Smooth muscle cell (in vitro differentiated cells): ENCODE results near the gene MROH2A. TPM values are rescaled to one million over a fixed set of nuclear protein-coding genes. Genes with fewer than 3 reads are reported as not detected.

ENCODE experiments used
- DNase-seq: peaks from one replicate; lab custom pipeline; 2025; ENCODE audit not compliant: unreplicated experiment; lab: John Stamatoyannopoulos, UW
- H2AFZ ChIP-seq: fragments of 200-600 bp; sonication (generic); 2 replicates; pipeline ENCODE4 v1.6.0; 2016; ENCODE audit warnings: antibody characterized with exemption, low read depth, mild to moderate bottlenecking
- H3F3A ChIP-seq: fragments of 200-600 bp; sonication (generic); 2 replicates; pipeline ENCODE4 v1.6.0; 2017; ENCODE audit warnings: antibody characterized with exemption, low read depth
- H3K27ac ChIP-seq: fragments of 200-600 bp; sonication (generic); 2 replicates; pipeline ENCODE4 v1.5.1; 2016; ENCODE audit warnings: low read depth, mild to moderate bottlenecking
- H3K27me3 ChIP-seq: fragments of 200-600 bp; sonication (generic); 2 replicates; pipeline ENCODE4 v1.6.1; 2016; ENCODE audit warnings: low read depth, mild to moderate bottlenecking
- H3K36me3 ChIP-seq: fragments of 200-600 bp; sonication (generic); 2 replicates; pipeline ENCODE4 v1.5.1; 2016; ENCODE audit warnings: low read depth
- H3K4me1 ChIP-seq: fragments of 200-600 bp; sonication (generic); 2 replicates; pipeline ENCODE4 v1.5.1; 2016; ENCODE audit warnings: low read depth
- H3K4me2 ChIP-seq: fragments of 200-600 bp; sonication (generic); 2 replicates; pipeline ENCODE4 v1.6.0; 2016; ENCODE audit warnings: mild to moderate bottlenecking
- H3K4me3 ChIP-seq: fragments of 200-600 bp; sonication (generic); 2 replicates; pipeline ENCODE4 v1.5.1; 2016; ENCODE audit warnings: mild to moderate bottlenecking
- H3K79me2 ChIP-seq: fragments of 200-600 bp; sonication (generic); 2 replicates; pipeline ENCODE4 v1.6.0; 2016; ENCODE audit warnings: low read depth, mild to moderate bottlenecking
- H3K9ac ChIP-seq: fragments of 200-600 bp; sonication (generic); 2 replicates; pipeline ENCODE4 v1.6.0; 2016; ENCODE audit warnings: low read depth
- H3K9me3 ChIP-seq: fragments of 200-600 bp; sonication (generic); replicated peaks from 2 replicates; pipeline ENCODE4 v1.5.1; 2016; ENCODE audit warnings: low read depth
- H4K20me1 ChIP-seq: fragments of 200-600 bp; sonication (generic); 2 replicates; pipeline ENCODE4 v1.6.0; 2016; ENCODE audit warnings: low read depth
- CTCF ChIP-seq: fragments of 200-600 bp; sonication (generic); IDR thresholded peaks from 2 replicates; pipeline ENCODE4 v1.5.1; 2017; ENCODE audit warnings: borderline replicate concordance, mild to moderate bottlenecking, antibody characterized with exemption; ENCODE audit not compliant: insufficient read depth, poor library complexity, severe bottlenecking
- WGBS: methylation state at CpG from one replicate; pipeline ENCODE4 v1.1.7; 2016; ENCODE audit warnings: low lambda C conversion rate; 5-methylcytosine and 5-hydroxymethylcytosine counted together
- polyA plus RNA-seq: library from polyadenylated mRNA; unstranded; fragments of >200 nt; fragmentation: Nextera tagmentation; extraction: Ambion mirVana; gene quantifications from 2 replicates; pipeline ENCODE4 v1.2.1, GENCODE V29; 2016
- total RNA-seq: library from RNA; depleted of rRNA; stranded (reverse); fragments of >200 nt; gene quantifications from 2 replicates; pipeline ENCODE4 v1.2.3, GENCODE V29; 2014

MROH2A gene
- total and polyA plus RNA-seq, 2 experiments from 2014 or later: not detected

- Histone ChIP-seq H3K79me2 (peaks cover 42% of the 10 kb centered on the region), H3K27me3 (no peaks in the 10 kb centered on the region), H2AFZ (peak overlapping the region; percentile 96), H3K9ac (peak overlapping the region; percentile 50), H3K9me3 (no peaks in the 10 kb centered on the region), H3K4me3 (peak overlapping the region; percentile 91), H3K27ac (no peak overlapping the region), H3F3A (no peaks in the 10 kb centered on the region), H3K4me1 (peaks cover 17% of the 10 kb centered on the region), H4K20me1 (no peaks in the 10 kb centered on the region), H3K4me2 (peak overlapping the region; percentile 95), H3K36me3 (no peaks in the 10 kb centered on the region)
- DNase-seq: no peak
- 35% methylated on average over 8 of the region's 8 CpGs for WGBS
- no peak for TF ChIP-seq CTCF
Observed at GRCh38 chr2:233853353-233853752, 75.2 kb downstream of the MROH2A start.

- Histone ChIP-seq H3K9me3 (no peaks in the 10 kb centered on the region), H3K9ac (peak overlapping the region; percentile 50), H3K27me3 (no peaks in the 10 kb centered on the region), H3K4me1 (peaks cover 17% of the 10 kb centered on the region), H3K79me2 (peaks cover 42% of the 10 kb centered on the region), H3K36me3 (no peaks in the 10 kb centered on the region), H4K20me1 (no peaks in the 10 kb centered on the region), H3K4me3 (peak overlapping the region; percentile 91), H2AFZ (peak overlapping the region; percentile 96), H3F3A (no peaks in the 10 kb centered on the region), H3K4me2 (peak overlapping the region; percentile 95), H3K27ac (no peak overlapping the region)
- DNase-seq: no peak
- 0% methylated on average over 5 of the region's 25 CpGs for WGBS
- TF ChIP-seq CTCF: no peak
Observed at GRCh38 chr2:233853883-233854240, 75.7 kb downstream of the MROH2A start.

- TF ChIP-seq CTCF: no peak
- H3K4me3 ChIP-seq: peak within 1 kb of the TSS; percentile 91
- H3K9ac ChIP-seq: peak within 1 kb of the TSS; percentile 50
- H2AFZ ChIP-seq: peak within 1 kb of the TSS; percentile 96
- H4K20me1 ChIP-seq: no peaks in the 10 kb centered on the region
- peak within 1 kb of the TSS; percentile 95 for H3K4me2 ChIP-seq
- WGBS: 2% methylated on average over 45 of the region's 60 CpGs
- peaks cover 42% of the 10 kb centered on the region for H3K79me2 ChIP-seq
- H3K9me3 ChIP-seq: no peaks in the 10 kb centered on the region
- H3K27ac ChIP-seq: peak within 1 kb of the TSS; percentile 33
- H3F3A ChIP-seq: no peaks in the 10 kb centered on the region
- peak; percentile 79 for DNase-seq
- no peaks in the 10 kb centered on the region for H3K36me3 ChIP-seq
- no peaks in the 10 kb centered on the region for H3K27me3 ChIP-seq
- peaks cover 17% of the 10 kb centered on the region for H3K4me1 ChIP-seq
Observed at GRCh38 chr2:233854241-233854981, 76.3 kb downstream of the MROH2A start, which contains the start of gene HJURP. TSS of gene HJURP (minus strand) at chr2:233854535. CDS start at chr2:233854500, 35 bp downstream.

GRCh38 chr2:233855345-233855744 is 77.2 kb downstream of the MROH2A start:
- 91% methylated on average over 5 of the region's 5 CpGs for WGBS
- DNase-seq: no peak
- Histone ChIP-seq H4K20me1 (no peaks in the 10 kb centered on the region), H2AFZ (peak overlapping the region; percentile 77), H3K9me3 (no peaks in the 10 kb centered on the region), H3F3A (no peaks in the 10 kb centered on the region), H3K79me2 (peaks cover 37% of the 10 kb centered on the region), H3K4me3 (no peak overlapping the region), H3K36me3 (no peaks in the 10 kb centered on the region), H3K27me3 (no peaks in the 10 kb centered on the region), H3K9ac (no peak overlapping the region), H3K4me2 (peak overlapping the region; percentile 79), H3K27ac (no peak overlapping the region), H3K4me1 (peaks cover 17% of the 10 kb centered on the region)
- TF ChIP-seq CTCF: no peak
